ENCODE results near the gene IGF2BP3. TPM values are rescaled to one million over a fixed set of nuclear protein-coding genes. Genes with fewer than 3 reads are reported as not detected.

The IGF2BP3 gene
- total and polyA plus RNA-seq, 4 donors, result 0.18 to 60.2 (median 1.5) TPM

DNA sequence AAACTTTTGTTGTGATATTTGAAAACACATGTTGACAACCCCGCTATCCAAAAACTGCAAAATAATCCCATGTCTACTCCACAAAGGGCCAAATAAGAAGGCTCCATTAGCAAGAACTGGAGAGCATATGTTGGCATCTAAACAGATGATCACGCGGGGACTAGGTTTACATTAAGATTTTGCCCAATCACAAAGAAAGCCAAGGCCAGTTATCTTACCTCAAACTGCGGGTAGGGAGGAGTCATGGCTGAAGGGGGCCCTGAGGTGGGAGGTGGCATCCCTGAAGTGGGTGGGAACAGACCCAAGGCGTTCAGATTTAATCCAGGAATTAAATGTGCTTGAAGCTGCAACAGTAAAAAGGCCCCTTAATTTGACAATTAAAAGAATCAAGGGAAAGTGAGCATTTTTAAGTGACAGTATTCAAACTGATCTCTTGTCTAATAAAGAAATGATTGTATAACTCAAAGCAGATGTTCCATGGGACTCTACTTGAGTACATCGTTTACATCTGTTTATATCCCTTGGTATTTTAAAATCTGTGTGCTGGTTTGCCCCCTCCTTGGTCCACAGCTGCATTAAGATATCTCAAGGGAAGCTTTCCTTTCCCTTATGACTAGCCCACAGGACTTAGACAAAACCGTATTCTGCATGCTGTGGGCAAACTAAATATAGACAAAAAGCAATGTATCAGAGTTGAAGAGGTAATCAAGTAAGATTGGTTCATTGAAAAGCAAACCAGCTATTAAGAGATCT, 128.3 kb downstream of the IGF2BP3 start:
- TF ChIP-seq, protein P1, sequence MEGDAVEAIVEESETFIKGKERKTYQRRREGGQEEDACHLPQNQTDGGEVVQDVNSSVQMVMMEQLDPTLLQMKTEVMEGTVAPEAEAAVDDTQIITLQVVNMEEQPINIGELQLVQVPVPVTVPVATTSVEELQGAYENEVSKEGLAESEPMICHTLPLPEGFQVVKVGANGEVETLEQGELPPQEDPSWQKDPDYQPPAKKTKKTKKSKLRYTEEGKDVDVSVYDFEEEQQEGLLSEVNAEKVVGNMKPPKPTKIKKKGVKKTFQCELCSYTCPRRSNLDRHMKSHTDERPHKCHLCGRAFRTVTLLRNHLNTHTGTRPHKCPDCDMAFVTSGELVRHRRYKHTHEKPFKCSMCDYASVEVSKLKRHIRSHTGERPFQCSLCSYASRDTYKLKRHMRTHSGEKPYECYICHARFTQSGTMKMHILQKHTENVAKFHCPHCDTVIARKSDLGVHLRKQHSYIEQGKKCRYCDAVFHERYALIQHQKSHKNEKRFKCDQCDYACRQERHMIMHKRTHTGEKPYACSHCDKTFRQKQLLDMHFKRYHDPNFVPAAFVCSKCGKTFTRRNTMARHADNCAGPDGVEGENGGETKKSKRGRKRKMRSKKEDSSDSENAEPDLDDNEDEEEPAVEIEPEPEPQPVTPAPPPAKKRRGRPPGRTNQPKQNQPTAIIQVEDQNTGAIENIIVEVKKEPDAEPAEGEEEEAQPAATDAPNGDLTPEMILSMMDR (IDR thresholded peaks at IDR 0.05; ENCODE audit: control extremely low read depth, extremely low read depth), result no peak
- 86 to 87% methylated on average over 7 of the region's 7 CpGs for WGBS, 2 donors
- H3K36me3 ChIP-seq (ENCODE audit: control insufficient read depth in 4 of 4, insufficient read depth in 4 of 4, low read length in 4 of 4), result peaks cover 0 to 33% (median 15%) of the 10 kb centered on the region in 4 donors
- H3K9me3 ChIP-seq (ENCODE audit: control insufficient read depth in 4 of 4, insufficient read depth in 3 of 4, low read length in 3 of 4), result peaks cover 0 to 6% (median 0%) of the 10 kb centered on the region in 4 donors
- H3K4me1 ChIP-seq (ENCODE audit: control insufficient read depth in 5 of 5, insufficient read depth in 5 of 5, low read length in 5 of 5), result peaks cover 0 to 8% (median 0%) of the 10 kb centered on the region in 5 donors
- no peak for DNase-seq
- H3K4me3 ChIP-seq, result no peak overlapping the region
- no peak overlapping the region for H3K27ac ChIP-seq (ENCODE audit: low read depth in 1 of 2, low read length in 1 of 2)
- ATAC-seq (ENCODE audit: insufficient read depth, low FRiP score), result no peak
- H3K9ac ChIP-seq (ENCODE audit: insufficient read depth in 1 of 2, low read length in 2 of 2), result no peak overlapping the region
- no peaks in the 10 kb centered on the region for H3K27me3 ChIP-seq (ENCODE audit: control insufficient read depth in 3 of 3, insufficient read depth in 3 of 3, low read length in 2 of 3)

DNA sequence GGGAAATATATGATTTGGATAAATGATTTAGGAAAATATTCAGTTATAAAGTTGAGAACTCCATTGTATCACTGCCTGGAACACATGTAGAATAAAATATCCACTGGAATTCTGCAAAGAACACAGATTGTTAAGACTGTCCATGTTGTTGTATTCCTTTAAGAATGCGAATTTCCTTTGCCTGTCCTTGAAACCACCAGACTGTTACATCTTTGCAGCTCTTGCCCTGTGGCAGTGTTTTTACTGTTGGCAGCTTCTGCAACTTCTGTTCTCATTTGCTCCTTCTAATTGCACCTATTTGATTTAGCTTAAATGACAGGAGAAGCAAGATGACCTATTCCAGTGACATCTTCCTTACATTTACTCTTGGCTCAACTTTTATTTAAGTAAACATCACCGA, 131.4 kb downstream of the IGF2BP3 start:
- TF ChIP-seq, protein P1 (IDR thresholded peaks at IDR 0.05; ENCODE audit: control extremely low read depth, extremely low read depth), result no peak
- ATAC-seq (ENCODE audit: insufficient read depth, low FRiP score) (no peak), DNase-seq (no peak)
- WGBS, 2 donors, result 42 to 74% methylated on average over 2 of the region's 2 CpGs
- Histone ChIP-seq H3K4me1 (ENCODE audit: control insufficient read depth in 5 of 5, insufficient read depth in 5 of 5, low read length in 5 of 5) (peaks cover 8 to 40% (median 14%) of the 10 kb centered on the region in 5 donors), H3K4me3 (no peak overlapping the region), H3K36me3 (ENCODE audit: control insufficient read depth in 4 of 4, insufficient read depth in 4 of 4, low read length in 4 of 4) (peaks cover 0 to 19% (median 9%) of the 10 kb centered on the region in 4 donors), H3K9me3 (ENCODE audit: control insufficient read depth in 4 of 4, insufficient read depth in 3 of 4, low read length in 3 of 4) (peaks cover 0 to 6% (median 0%) of the 10 kb centered on the region in 4 donors), H3K9ac (ENCODE audit: insufficient read depth in 1 of 2, low read length in 2 of 2) (no peak overlapping the region), H3K27me3 (ENCODE audit: control insufficient read depth in 3 of 3, insufficient read depth in 3 of 3, low read length in 2 of 3) (no peaks in the 10 kb centered on the region), H3K27ac (ENCODE audit: low read depth in 1 of 2, low read length in 1 of 2) (no peak overlapping the region)

GRCh38 chr7:23338439-23338838, 131.9 kb downstream of the IGF2BP3 start:
- ATAC-seq (ENCODE audit: insufficient read depth, low FRiP score), result no peak
- no peak overlapping the region for H3K9ac ChIP-seq (ENCODE audit: insufficient read depth in 1 of 2, low read length in 2 of 2)
- WGBS, 2 donors, result 74 to 89% methylated on average over 2 of the region's 2 CpGs
- H3K9me3 ChIP-seq (ENCODE audit: control insufficient read depth in 4 of 4, insufficient read depth in 3 of 4, low read length in 3 of 4), result peaks cover 0 to 6% (median 0%) of the 10 kb centered on the region in 4 donors
- DNase-seq, result no peak
- no peak overlapping the region for H3K4me3 ChIP-seq
- TF ChIP-seq, protein P1 (IDR thresholded peaks at IDR 0.05; ENCODE audit: control extremely low read depth, extremely low read depth), result no peak
- H3K36me3 ChIP-seq (ENCODE audit: control insufficient read depth in 4 of 4, insufficient read depth in 4 of 4, low read length in 4 of 4), result peaks cover 0 to 19% (median 9%) of the 10 kb centered on the region in 4 donors
- H3K27me3 ChIP-seq (ENCODE audit: control insufficient read depth in 3 of 3, insufficient read depth in 3 of 3, low read length in 2 of 3), result no peaks in the 10 kb centered on the region
- H3K4me1 ChIP-seq (ENCODE audit: control insufficient read depth in 5 of 5, insufficient read depth in 5 of 5, low read length in 5 of 5), result peaks cover 8 to 44% (median 14%) of the 10 kb centered on the region in 5 donors
- no peak overlapping the region for H3K27ac ChIP-seq (ENCODE audit: low read depth in 1 of 2, low read length in 1 of 2)

All from lung (tissue), 12 donors.